Measurements from ENCODE around the gene KCNMA1. TPM values are rescaled to one million over a fixed set of nuclear protein-coding genes. Genes with fewer than 3 reads are reported as not detected.
A peak's percentile ranks its signal among the peaks of the same experiment; 100 is the strongest.

Gene KCNMA1
- total and polyA plus RNA-seq, 8 donors = 0.92 to 155 (median 54.3) TPM

GRCh38 chr10:77386838-77387237 lies 250.8 kb downstream of the KCNMA1 start:
- intact Hi-C loops (cut with DNase I; ENCODE audit: low total_unique reads) = loop anchor here (5.0 kb wide), 1 partner anchor 255 kb away; no protein-coding TSS in a partner anchor
- WGBS, 5 donors = 24 to 51% (median 33%) methylated on average over 5 of the region's 5 CpGs
- Histone ChIP-seq H3K27ac (peak overlapping the region in 2 of 5 donors; percentile 52 to 58), H3K4me3 (no peak overlapping the region), H3K4me1 (peaks cover 5 to 47% (median 23%) of the 10 kb centered on the region in 4 donors), H3K27me3 (no peaks in the 10 kb centered on the region), H3K36me3 (no peaks in the 10 kb centered on the region), H3K9me3 (no peaks in the 10 kb centered on the region)
- TF ChIP-seq POLR2A (IDR thresholded peaks at IDR 0.05) (no peak), EP300 (IDR thresholded peaks at IDR 0.05) (no peak), CTCF (IDR thresholded peaks at IDR 0.05) (no peak), POLR2AphosphoS5 (IDR thresholded peaks at IDR 0.05) (no peak)
- peak in 1 of 2 donors; percentile 60 for DNase-seq

- Histone ChIP-seq H3K4me3 (no peak overlapping the region), H3K9me3 (no peaks in the 10 kb centered on the region), H3K36me3 (no peaks in the 10 kb centered on the region), H3K4me1 (peaks cover under 1 to 42% (median 18%) of the 10 kb centered on the region in 4 donors), H3K27me3 (no peaks in the 10 kb centered on the region), H3K27ac (peak overlapping the region in 2 of 5 donors; percentile 52 to 58)
- no peak for DNase-seq
- WGBS, 5 donors = 63 to 77% (median 75%) methylated on average over 4 of the region's 4 CpGs
- no peak for TF ChIP-seq CTCF (IDR thresholded peaks at IDR 0.05)
- no peak for TF ChIP-seq POLR2A (IDR thresholded peaks at IDR 0.05)
- TF ChIP-seq POLR2AphosphoS5 (IDR thresholded peaks at IDR 0.05) = no peak
- TF ChIP-seq EP300 (IDR thresholded peaks at IDR 0.05) = no peak
- intact Hi-C loops (cut with DNase I; ENCODE audit: low total_unique reads) = loop anchor here (5.0 kb wide), 1 partner anchor 256 kb away; no protein-coding TSS in a partner anchor
Measured at GRCh38 chr10:77386365-77386764, 251.2 kb downstream of the KCNMA1 start.

GRCh38 chr10:77385315-77385714 lies 252.3 kb downstream of the KCNMA1 start:
- no peak overlapping the region for H3K4me3 ChIP-seq
- no peaks in the 10 kb centered on the region for H3K36me3 ChIP-seq
- no peaks in the 10 kb centered on the region for H3K27me3 ChIP-seq
- WGBS, 5 donors = 68 to 83% (median 73%) methylated on average over 2 of the region's 2 CpGs
- DNase-seq = no peak
- no peaks in the 10 kb centered on the region for H3K9me3 ChIP-seq
- no peak for TF ChIP-seq CTCF (IDR thresholded peaks at IDR 0.05)
- intact Hi-C loops (cut with DNase I; ENCODE audit: low total_unique reads) = loop anchor here (5.0 kb wide), 1 partner anchor 257 kb away; no protein-coding TSS in a partner anchor
- peaks cover 0 to 32% (median 12%) of the 10 kb centered on the region in 4 donors for H3K4me1 ChIP-seq
- no peak overlapping the region for H3K27ac ChIP-seq

GRCh38 chr10:77383861-77384553 lies 253.6 kb downstream of the KCNMA1 start:
- intact Hi-C loops (cut with DNase I; ENCODE audit: low total_unique reads) = no loop called here
- 85 to 90% (median 87%) methylated on average over 14 of the region's 14 CpGs for WGBS, 5 donors
- no peaks in the 10 kb centered on the region for H3K36me3 ChIP-seq
- no peaks in the 10 kb centered on the region for H3K27me3 ChIP-seq
- no peak overlapping the region for H3K4me3 ChIP-seq
- no peak overlapping the region for H3K27ac ChIP-seq
- DNase-seq = peak in 1 of 2 donors; percentile 40
- no peaks in the 10 kb centered on the region for H3K9me3 ChIP-seq
- peaks cover 0 to 25% (median 11%) of the 10 kb centered on the region in 4 donors for H3K4me1 ChIP-seq
- TF ChIP-seq EP300 (IDR thresholded peaks at IDR 0.05) = no peak
- TF ChIP-seq POLR2A (IDR thresholded peaks at IDR 0.05) = no peak
- no peak for TF ChIP-seq POLR2AphosphoS5 (IDR thresholded peaks at IDR 0.05)
- TF ChIP-seq CTCF (IDR thresholded peaks at IDR 0.05) = no peak
